Measurements from ENCODE around the gene C2orf66.

DNA sequence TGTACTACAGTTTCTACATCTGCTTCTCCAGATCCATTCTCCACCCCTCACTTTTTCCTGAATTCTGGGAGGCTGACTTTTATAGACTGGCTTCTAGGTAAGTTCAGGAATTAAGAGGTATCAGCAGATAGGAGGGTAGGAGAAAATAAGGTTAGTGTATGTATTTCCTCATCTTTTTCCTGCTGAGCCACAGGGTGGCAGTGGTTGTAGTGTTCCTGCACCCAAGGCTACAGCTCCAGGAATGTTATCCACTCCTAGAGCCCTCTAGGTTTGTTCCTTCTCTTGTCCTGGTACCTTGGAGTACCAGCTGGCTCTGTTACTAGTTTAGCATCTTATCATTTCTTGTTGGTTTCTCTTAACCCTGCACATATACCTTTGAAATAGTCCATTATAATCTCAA, 40.7 kb upstream of the C2orf66 start:
- TF ChIP-seq POLR2AphosphoS5 (IDR thresholded peaks at IDR 0.05; ENCODE audit: borderline replicate concordance, low read depth, low read length) = no peak
- TF ChIP-seq EZH2 (IDR thresholded peaks at IDR 0.05) = no peak
- TF ChIP-seq FOXP2 (optimal IDR thresholded peaks at IDR 0.05; ENCODE audit: control extremely low read depth, extremely low read length, insufficient read depth) = no peak
